Measurements from ENCODE around the gene CLDND2. TPM values are rescaled to one million over a fixed set of nuclear protein-coding genes. Genes with fewer than 3 reads are reported as not detected.

CLDND2 gene
- total RNA-seq, 2 donors from 2014 or later: 1.7 to 1.8 TPM

DNA sequence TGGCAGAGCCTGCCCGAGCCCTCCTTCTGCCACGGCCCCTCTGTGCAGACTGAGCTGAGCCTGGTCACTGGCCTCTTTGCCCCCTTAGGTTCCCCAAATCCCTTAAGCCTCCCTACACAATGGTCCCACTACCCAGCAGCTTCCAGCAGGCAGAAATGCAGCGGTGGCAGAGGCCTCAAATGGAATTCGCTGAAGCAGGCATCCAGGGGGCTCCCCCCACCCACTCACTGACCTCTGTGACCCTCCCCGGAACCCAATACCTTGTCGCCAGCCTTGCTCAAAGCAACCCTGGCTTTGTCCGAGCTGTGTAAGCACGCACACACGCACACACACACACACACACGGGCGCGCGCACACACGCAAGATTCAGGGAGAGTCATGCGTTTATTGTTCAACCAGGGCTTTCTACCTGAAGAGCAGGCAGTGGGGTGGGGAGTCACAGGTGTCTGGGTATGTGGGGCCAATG is 19.2 kb upstream of the CLDND2 start, which contains the start of gene LIM2:
TSS of gene LIM2 (minus strand) at position 51 of the 466 bp plus-strand sequence. CDS start 531 bp downstream, outside the sequence.
- DNase-seq (no peak), ATAC-seq (no peak)
- intact Hi-C loops (cut with DNase I, micrococcal nuclease): no loop called here

DNA sequence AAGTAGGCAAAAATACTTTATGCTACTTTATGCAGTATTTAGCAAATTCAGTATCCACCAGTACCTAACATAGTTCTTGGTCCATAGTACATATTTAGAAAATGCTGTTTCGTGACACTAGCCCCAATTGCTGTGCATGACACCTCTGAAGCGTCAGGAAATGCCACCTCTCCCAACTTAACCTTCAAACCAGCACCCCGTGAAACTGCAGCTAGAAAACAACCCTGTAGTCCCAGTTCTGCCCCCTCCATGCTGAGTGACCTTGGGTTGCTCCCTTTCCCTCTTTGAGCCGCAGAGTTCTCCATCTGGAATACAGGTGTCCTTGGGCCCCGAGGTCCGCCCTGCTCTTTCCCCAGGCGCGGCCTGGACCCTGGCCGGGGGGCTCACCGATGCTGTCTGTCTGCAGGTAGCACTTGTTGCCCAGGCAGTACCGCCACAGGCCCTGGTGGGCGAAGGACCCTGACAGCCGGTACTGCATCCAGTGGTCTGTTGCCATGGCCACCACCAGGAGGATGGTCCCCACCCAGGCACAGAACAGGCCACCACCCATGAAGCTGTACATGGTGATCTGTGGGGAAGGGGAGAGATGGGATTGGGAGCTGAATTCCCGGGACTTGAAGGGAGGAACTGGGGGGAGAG is 18.2 kb upstream of the CLDND2 start:
- ATAC-seq: no peak
- intact Hi-C loops (cut with DNase I, micrococcal nuclease): no loop called here

DNA sequence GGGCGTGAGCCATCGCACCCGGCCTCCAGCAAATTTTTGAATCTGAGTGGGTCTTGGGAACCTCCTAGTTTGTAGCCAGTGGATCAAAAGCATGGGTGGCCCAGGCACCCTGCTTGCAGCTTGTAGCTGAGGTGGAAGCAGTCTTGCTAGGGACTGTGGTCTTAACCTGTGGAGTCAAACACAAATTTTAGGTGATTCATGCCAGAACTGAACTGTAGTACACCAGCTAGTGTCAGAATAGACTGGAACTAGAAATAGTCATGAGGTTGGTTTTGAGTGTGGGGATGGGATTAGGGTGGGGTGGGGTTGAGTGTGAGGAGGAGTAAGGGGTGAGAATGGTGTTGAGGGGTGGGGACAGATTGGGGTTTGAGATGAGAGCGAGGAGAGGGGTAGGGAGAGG is 13.2 kb upstream of the CLDND2 start:
- ATAC-seq (no peak), DNase-seq (no peak)
- intact Hi-C loops (cut with DNase I, micrococcal nuclease): no loop called here

More for the DNA sequence above, 18.2 kb upstream of the CLDND2 start:
- no peak for DNase-seq

DNA sequence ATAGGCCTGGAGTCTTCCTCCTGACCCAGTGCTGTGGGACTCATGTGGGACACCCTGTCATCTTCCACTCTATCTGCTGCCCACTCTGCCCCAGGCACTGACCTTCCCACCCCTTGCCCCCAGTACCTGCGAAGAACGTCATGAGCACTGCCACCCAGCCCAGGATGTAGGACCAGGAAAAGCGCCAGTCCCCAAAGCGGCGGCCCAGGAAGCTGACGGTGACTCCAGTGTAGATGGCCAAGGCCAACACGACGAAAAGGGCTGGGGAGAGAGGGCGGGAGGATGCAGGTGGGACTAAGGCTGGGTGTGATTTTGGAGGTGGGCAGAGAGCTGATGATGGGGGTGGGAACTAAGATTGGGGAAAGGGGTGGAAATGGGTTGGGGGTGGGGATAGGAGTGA is 11.6 kb upstream of the CLDND2 start:
- DNase-seq (no peak), ATAC-seq (no peak)
- intact Hi-C loops (cut with DNase I, micrococcal nuclease): no loop called here

DNA sequence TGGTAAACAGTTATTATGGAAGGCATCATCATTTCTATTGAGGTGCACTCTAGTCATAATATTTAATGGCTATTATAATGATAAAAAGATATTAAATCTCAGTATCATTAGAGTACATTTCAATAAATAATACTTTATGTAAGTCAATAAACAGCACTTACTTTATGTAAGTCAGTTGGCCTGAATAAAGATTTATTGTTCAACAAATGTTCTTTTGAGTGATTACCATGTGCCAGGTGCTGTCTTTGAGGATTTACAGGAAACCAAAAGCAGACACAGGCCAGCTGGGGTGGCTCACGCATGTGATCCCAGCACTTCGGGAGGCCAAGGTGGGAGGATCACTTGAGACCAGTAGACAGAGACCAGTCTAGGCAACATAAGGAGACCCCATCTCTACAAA is 8.6 kb upstream of the CLDND2 start:
- ATAC-seq (no peak), DNase-seq (no peak)
- intact Hi-C loops (cut with DNase I, micrococcal nuclease): no loop called here

DNA sequence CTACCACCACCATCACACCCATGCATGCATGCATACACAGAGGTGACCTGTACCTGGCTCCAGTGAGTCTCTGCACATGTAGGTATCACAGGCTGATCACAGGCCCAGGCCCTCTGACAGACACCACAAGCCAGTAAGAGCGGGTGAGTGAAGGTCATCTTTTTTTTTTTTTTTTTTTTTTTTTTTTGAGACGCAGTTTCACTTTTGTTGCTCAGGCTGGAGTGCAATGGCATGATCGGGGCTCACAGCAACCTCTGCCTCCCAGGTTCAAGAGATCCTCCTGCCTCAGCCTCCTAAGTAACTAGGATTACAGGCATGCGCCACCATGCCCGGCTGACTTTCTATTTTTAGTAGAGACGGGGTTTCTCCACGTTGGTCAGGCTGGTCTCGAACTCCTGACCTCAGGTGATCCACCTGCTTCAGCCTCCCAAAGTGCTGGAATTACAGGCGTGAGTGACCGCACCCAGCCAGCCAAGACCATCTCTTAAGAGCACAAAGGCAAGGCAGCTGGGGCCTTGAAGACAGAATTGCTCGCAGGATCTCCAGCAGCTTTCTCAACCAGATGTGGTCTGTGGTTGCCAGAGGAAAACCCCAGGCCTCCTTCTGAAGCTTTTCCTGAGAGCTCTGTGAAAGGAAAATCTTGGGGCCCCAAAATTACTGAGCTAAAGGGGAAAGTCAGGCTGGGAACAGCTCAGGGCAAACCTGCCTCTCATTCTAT is 6.9 kb upstream of the CLDND2 start:
- DNase-seq (no peak), ATAC-seq (no peak)
- intact Hi-C loops (cut with DNase I, micrococcal nuclease): no loop called here

DNA sequence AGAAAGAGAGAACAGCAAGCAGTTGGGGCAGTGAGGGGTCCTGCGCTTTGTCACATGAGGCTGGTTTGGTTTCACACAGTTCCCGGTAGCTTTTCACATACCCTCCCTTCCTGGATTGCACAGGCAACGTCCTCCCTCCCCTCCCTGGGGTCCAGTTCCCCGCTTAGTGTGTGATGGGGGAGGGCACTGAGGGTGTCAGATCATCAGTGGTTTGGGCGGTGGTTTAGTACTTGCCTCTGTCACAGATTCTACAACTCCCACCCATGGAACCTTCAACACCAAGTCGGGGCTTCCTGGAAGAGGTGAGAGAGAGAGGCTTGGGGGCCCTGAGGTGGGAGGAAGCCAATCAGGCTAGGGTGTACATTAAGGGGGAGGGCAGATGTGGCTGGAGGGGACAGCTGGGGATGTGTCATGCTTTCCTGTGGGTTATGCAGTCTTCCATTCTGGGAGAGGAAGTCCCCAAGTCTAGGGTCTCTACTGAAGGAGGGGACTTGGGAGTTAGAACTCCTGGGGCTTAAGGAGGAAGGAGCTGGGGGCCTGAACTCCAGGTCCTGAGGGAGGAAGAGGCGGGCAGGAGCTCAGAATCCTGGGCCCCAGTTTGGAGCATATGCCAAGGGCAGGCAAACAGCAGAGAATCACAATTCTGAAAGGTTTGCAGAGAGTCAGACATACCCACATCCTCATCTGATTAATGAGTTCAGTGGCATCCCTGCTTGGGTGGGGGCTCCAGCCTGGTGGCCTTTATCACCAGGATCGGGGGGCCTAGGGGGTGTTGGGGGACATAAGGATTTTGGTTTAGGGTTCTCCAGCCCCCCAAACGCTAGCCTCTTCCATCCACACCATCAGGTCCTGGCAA is 4.1 kb upstream of the CLDND2 start, which contains the start of gene NKG7:
TSS of gene NKG7 (minus strand) at position 6 of the 856 bp plus-strand sequence. CDS start 119 bp downstream, outside the sequence.
- ATAC-seq (no peak), DNase-seq (no peak)
- intact Hi-C loops (cut with DNase I, micrococcal nuclease): no loop called here

DNA sequence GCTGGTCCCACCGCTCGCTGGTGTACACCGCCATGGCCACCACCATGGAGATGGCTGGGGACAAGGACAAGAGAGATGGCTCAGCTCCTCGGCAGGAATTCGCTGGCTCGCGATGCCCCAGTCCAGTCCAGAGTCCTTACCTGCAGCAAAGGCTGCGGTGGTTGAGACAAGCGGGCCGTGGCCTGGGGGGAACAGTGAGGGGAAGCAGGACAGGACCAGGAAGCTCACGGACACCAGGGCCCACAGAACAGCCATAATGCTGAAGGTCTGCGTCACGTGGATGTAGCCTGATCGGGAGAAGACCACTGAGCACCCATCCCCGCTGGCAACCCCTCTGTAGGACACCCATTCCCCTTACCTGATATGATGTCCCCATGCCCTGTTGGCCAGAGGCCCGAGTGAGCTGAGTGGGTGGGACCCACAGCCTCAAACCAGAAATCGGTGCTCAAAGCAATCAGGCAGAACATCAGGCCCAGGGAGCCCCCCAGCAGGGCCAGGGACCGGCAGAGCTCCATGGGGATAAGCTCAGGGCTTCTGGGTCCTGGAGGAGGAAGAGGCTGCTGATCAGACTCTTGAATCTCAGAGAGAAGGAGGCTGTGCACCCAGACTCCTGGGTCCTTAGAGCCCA is 3.3 kb upstream of the CLDND2 start:
- ATAC-seq: no peak
- intact Hi-C loops (cut with DNase I, micrococcal nuclease): no loop called here
- no peak for DNase-seq

DNA sequence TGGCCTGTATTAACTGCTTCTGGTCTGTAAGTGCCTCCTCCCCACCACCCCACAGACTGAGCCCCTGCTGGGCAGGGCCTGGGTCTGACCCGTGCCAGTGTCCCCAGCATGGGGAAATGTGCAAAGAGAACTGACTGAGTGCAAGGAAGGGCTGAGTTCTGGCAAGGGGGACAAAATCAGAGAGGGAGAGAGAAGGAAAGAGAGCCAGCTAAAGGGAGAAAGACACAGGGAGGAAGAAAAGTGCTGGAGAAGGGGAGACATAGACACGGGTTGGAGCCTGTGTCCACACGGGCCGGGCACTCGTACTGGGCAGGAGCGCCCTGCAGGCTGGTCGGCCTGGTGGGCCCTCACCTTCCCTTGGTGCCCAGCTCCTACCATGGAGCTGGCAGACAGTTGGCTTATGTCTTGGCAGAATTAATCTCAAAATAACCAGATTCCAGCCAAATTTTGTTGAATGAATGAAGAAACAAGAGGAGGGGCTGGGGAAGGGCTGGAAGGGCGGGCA is 2.4 kb upstream of the CLDND2 start:
- intact Hi-C loops (cut with DNase I, micrococcal nuclease): no loop called here
- no peak for DNase-seq
- no peak for ATAC-seq

DNA sequence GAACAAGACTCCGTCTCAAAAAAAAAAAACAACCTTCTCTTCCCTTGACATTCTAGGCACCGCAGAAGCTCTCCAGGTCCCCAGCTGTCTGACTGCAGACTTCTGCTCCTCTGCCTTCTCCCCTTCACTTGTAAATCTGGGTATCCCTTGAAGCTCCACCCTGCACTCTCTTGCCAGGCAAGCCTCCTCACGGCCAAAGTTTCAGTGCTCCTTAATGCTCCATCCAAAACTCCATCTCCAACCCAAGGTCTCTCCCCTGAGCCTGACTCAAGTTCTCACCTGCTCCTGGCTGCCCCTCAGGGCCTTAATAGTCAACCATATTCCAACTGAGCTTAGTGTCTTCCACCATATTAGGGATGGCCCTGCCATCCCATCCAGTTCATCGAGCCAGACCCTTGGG is 1.4 kb upstream of the CLDND2 start:
- DNase-seq: no peak
- ATAC-seq: no peak
- intact Hi-C loops (cut with DNase I, micrococcal nuclease): no loop called here

DNA sequence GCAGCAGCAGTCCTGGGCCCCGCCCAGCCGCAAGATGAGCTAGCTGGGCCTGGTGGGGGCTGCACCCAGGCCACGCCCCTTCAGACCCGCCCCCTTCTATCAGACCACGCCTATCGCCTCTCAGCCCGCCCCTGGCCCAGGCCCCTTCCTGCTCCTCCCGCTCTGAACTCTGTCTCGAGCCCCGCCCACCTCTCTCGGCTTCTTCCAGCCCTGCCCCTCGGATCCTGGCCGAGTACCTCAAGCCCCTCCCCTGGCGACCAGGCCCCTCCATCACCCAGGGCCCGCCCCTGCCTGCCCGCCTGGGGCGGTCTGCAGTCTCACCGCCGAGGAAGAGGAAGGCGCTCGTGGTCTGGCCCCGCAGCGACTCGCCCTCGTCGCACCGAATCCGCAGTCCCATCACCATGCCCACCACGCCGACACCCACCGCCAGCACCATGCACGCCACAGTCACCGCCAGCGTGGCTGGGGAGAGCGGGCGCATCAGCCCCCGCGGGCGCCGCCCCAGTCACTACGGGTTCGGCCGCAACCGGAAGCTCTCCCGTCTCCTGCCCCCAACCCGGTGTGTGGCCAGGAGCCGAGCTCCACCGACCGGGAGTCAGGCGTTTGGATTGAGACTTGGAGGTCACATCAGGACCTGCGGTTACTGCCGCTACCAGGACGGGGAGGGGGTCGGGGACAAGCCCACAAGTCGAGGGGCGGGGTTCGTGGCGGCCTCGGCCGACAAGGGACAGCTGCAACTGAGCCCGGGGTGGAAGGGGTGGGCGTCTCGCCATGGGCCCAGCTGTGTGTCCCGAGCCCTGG is 1.0 kb downstream of the CLDND2 start:
- ATAC-seq (peak; percentile 84), DNase-seq (peak; percentile 99 to 100)
- intact Hi-C loops (cut with DNase I, micrococcal nuclease): no loop called here

DNA sequence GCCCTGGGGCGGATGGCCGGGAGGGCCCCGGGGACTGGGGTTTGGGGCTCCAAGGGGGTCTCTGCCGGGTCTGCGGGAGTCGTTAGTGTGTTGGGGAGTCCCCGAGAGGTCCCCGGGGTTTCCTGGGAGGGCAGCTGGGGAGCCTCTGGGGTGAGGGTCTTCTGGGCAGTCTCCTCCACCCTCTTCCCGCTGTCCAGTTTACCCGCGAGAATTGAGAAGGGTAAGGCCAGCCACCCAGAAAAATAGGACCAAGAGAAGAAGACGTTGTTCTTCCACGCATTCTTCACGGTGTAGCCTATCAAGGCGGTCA is 1.6 kb downstream of the CLDND2 start:
- no peak for ATAC-seq
- peak in 1 of 2 donors; percentile 64 for DNase-seq
- intact Hi-C loops (cut with DNase I, micrococcal nuclease): no loop called here

DNA sequence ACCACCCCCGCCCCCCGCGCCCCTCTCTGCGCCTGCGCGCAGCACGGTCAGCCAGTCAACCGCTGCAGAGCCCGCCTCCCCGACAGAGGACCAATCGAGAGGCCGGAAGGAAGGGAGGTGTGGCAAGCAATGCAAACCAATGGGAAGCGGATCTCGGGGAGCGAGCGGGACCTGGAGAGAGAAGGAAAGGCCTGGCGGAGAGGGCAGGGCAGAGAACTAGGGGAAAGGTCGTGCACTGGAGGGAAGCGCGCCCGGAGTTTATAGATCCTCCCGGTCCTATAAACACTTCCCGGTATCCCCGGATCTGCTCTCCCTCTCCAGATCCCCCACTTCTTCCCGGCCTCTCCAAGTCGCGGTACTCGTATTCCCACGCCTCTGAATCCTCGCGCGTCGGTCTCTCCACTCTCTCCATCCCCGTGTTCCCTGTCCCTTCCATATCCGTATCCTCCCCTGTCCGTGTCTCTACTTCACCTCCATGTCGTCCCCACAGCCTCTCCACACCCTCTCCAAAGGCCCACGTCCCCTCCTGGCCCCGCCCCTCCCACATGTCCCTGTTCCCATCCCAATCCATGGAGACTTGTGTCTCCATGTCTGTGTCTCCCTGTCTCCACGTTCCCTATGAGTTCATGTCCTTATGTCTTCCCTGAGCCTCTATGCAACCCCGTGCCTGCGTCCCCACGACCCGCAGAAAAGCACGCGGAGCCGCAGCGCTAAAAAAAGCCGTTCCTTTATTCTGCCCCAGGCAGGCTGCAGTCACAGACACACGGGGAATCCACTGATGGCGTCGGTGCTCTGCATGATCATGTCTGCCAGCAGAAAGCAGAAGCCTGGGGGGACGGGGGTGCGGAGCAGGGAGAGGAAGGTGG is 2.2 kb downstream of the CLDND2 start:
- DNase-seq (peak; percentile 97 to 100), ATAC-seq (peak; percentile 78)
- intact Hi-C loops (cut with DNase I, micrococcal nuclease): no loop called here

DNA sequence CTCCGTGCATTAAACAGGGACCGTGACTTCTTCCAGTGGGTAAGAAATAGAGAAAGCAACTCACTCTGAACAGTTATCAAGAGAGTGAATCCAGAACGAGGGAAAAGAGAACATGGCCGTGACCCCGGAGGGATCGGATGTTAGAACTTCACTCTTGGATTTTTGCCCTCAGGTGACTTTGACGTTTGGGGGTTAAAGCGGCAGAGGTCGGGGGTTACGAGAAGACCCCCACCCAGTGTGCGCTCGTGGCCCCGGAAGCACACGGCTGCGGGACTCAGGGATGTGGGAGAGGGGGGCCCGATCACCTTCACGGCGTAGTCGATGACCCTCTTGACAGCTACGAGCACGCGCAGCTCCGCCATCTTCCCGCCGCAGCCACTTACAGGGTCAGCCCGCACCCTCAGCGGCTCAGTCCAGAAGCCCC is 2.8 kb downstream of the CLDND2 start, which contains the start of gene ETFB:
TSS of gene ETFB (minus strand) at position 424 of the 424 bp plus-strand sequence. CDS start at position 362, 62 bp downstream.
- intact Hi-C loops (cut with DNase I, micrococcal nuclease): no loop called here
- no peak for ATAC-seq
- DNase-seq: no peak

DNA sequence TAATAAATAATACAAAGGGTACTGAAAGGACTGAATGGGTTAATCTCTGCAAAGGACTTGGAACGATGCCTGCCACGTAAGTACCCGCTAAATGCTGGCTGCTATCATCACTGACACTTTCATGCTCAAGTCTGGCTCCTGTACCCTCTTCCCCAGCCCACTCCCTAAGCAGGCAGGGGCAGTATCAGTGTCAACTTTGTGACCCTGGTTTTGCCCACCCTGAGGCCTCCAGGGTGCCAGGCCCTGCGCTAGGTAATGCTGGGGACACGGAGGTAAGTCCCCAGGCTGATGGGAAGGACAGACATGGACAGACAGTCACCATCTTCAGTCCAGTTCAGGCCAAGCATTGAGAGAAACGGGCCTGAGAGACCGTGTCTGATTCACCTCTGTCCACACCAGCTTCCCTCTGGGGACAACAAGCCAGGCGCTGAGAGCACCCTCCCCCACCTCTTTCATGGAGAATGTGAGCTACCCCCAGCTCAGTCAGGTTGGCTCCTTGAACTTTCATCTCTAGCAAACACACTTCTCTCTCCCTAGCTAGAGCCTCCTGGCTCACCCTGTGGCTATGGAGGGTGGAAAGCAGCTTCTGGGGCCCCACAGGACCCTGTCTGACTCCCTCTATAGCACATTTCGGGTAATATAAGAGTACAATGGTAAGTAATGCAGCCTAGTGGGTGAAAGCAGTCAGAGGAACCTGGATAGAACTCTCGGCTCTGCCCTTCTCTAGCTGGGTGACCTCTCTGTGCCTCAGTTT is 3.4 kb downstream of the CLDND2 start:
- ATAC-seq (peak; percentile 1), DNase-seq (peak in 1 of 2 donors; percentile 42)
- intact Hi-C loops (cut with DNase I, micrococcal nuclease): no loop called here
